ENCODE measurements around the gene HIVEP2. TPM values are rescaled to one million over a fixed set of nuclear protein-coding genes. Genes with fewer than 3 reads are reported as not detected.

Gene HIVEP2
- total RNA-seq, 4 donors from 2014 or later, result 17.5 to 21.8 (median 20.6) TPM

DNA sequence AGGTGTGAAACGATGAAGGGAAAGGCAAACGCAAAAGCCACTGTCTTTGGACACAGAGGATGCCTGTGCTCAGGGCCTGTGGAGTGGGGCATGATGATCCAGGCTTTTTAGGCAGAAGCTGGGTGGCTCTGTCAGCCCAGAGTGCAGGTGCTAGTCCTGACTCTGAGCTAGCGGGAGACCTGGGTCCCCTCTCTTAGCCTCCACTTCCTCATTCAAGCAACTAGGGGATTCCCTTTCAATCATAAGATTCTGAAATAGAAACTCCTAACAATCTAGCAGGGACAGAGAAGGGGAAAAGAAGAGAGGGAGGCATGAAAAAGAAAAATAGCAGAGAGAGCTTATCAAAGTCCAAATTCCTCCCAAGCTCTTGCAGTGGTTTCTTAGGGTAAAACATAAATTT lies 7.6 kb upstream of the HIVEP2 start:
- TF ChIP-seq, protein P1, sequence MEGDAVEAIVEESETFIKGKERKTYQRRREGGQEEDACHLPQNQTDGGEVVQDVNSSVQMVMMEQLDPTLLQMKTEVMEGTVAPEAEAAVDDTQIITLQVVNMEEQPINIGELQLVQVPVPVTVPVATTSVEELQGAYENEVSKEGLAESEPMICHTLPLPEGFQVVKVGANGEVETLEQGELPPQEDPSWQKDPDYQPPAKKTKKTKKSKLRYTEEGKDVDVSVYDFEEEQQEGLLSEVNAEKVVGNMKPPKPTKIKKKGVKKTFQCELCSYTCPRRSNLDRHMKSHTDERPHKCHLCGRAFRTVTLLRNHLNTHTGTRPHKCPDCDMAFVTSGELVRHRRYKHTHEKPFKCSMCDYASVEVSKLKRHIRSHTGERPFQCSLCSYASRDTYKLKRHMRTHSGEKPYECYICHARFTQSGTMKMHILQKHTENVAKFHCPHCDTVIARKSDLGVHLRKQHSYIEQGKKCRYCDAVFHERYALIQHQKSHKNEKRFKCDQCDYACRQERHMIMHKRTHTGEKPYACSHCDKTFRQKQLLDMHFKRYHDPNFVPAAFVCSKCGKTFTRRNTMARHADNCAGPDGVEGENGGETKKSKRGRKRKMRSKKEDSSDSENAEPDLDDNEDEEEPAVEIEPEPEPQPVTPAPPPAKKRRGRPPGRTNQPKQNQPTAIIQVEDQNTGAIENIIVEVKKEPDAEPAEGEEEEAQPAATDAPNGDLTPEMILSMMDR (IDR thresholded peaks at IDR 0.05; ENCODE audit: low read depth), result no peak

DNA sequence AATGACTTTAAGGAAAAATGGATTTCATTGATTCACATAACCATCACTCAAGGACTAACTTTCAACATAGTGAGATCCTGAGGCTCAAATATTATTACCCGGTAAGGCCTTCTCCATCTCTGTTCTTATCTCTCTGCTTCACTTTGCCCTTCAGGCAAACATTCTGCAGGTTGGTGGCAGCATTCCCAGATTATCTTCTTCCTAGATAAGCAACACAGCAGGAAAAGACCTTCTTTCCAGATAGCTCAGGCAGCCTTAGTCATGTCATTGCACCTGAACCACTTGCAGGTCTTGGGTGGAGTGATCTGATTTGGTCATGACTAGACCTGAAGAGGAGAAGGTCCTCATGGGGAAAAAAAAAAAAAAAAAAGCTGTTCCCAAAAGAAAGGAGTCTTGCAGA lies 5.3 kb upstream of the HIVEP2 start:
- TF ChIP-seq, protein P1 (IDR thresholded peaks at IDR 0.05; ENCODE audit: low read depth), result no peak

DNA sequence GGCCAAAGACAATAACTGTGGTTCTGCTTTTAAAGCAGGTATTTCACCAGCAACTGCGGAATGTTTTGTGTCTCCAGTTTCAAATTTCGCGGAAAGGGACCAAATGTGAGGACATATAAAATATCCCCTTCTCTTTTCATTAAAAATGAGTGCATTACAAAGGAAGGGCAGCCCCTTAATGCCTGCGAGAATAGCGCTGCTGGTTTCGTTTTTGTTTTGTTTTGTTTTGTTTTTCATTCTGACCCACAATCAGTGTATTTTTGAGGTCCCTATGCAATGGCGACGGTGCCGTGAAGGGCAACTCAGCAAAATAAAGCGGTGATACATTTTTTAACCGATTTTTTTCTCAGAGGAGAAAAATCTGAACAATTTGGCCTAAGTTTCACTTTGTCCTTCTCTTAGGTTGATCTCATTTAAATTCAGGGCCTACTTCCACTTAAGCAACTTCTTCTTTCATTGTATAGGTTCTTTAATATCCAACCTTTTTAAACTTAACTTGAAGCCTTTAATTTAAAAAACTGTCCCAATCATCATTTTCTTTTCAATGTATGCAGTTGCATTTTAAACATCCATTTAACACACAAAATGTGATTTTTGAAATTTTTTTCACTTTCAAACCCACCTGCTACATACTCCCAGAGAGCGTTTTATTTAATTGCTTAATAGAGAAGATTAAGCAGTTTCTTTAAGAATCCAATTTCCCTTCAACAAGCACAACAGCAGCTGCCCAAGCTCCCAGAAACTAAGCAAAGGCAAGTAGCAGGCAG lies 2.9 kb upstream of the HIVEP2 start:
- TF ChIP-seq, protein P1 (IDR thresholded peaks at IDR 0.05; ENCODE audit: low read depth), result no peak

DNA sequence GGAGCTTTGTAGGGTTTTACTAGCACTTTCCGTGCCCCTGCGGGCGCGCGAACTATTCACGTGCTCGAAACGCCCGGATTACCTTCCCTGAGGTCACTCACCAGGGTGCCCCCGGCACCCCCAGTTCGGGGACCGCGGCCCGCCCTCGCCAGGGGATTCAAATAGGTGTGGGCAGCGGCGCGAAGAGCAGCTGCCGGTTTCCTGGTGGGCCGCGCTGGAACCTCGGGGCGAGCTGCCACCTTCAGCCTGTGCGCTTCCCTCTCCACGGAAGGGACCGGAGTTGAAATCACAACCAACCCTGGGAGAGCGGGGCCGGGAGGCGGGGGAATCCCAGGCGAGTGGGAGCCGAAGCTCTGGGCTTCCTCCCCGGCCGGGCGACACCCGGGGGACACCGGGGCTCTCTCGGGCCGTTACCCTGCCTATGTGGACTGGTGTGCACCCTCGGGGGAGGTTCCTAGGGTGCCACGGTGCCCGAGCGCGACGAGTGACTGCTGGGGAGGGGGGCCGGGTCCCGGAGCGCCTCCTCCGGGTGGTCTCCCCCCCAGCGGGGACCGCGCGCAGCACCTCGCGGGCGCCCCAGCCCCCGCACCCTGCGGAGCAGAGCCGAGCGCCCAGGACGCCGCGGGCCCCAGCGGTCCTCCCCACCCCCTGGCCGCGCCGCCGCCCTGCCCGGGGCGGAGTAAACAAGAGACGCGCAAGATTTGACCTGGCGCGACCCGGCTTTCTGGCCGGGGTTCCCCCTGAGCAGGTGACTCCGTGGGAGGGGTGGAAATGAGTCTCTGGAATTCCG lies 2.1 kb upstream of the HIVEP2 start:
- TF ChIP-seq, protein P1 (IDR thresholded peaks at IDR 0.05; ENCODE audit: low read depth), result no peak

DNA sequence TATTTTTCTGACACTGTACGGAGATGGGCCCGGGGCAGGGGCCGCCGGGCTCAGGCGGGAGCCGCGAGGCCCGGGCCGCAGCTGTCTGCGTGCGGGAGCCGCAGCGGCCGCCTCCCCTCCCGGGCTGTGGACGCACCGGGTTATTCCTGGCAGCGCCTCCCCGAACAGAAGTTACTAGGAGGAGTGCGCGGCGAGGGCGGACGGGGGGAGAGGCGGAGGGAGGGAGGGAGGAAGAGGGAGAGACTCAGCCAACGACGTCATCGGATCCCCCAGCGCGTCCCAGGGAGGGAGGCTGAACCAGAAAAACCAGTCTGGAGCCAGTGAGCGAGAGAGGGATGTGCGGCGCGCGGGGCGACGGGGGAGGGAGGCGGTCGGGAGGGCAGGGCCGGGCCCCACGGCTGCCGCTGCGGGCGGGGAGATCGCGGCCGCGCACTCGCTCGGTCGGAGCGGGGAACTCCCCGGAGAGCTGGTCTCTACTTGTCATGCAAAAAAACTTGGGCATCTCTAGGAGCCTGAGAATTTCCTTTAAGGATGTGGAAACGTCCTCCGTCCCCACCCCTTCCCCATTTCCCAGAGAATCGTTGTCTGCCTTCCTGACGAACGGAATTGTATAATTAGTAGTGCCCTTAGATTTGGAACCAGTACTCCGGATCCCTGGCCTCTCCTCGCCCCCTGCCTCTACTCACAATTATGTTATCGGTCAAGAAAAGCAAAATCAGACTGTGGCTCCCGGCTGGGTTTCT lies 1.4 kb upstream of the HIVEP2 start:
- TF ChIP-seq, protein P1 (IDR thresholded peaks at IDR 0.05; ENCODE audit: low read depth), result no peak

DNA sequence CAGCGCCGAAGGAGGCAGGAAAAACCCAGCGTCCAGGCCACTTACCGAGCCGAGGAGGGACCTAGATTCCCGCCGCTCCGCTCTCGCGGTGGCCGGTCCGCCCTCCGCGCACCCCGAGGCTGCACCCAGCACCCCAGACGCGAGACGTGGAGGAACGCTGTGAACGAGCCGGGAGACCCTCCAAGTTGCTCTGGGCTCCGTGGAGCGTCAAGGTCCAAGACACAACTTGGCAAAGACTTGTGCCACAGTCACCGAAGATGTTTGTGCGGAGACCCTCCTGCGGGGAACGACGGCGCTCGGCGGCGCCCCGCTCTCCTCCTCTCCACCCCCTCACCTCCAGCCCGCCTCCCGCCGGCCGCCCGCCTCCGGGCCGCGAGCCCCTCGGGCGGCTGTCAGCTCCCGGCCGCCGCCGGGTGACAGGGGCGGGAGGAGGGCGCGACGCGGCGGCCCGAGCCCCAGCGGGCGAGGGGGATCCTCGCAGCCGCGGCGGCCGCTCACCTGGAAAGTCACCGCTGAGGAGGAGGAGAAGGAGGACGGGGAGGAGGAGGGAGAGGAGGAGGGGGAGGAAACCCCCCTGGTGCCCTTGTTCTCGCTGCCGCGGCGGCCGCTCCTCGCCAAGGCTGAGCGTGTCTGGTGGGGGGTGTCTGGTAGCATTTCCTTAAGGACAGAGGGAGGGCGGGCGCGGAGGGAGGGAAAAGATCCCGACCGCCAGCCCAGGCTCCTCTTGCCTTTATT lies 637 bp upstream of the HIVEP2 start:
- TF ChIP-seq, protein P1 (IDR thresholded peaks at IDR 0.05; ENCODE audit: low read depth), result no peak
